HEK293T (cell line): ENCODE data around the gene DRAM1.

Experiments
- ARNT ChIP-seq: fragments of 450-650 bp; IDR thresholded peaks from 2 replicates; pipeline ENCODE4 v1.6.1; 2017; ENCODE audit warnings: mild to moderate bottlenecking
- BHLHE40 ChIP-seq: fragments of 450-650 bp; IDR thresholded peaks from 2 replicates; pipeline ENCODE4 v1.6.1; 2016; ENCODE audit warnings: mild to moderate bottlenecking, moderate library complexity, borderline replicate concordance
- FOXM1 ChIP-seq: fragments of 450-650 bp; IDR thresholded peaks from 2 replicates; pipeline ENCODE4 v1.6.1; 2017; ENCODE audit warnings: mild to moderate bottlenecking, borderline replicate concordance
- HDGF ChIP-seq: fragments of 450-650 bp; IDR thresholded peaks from 2 replicates; pipeline ENCODE4 v1.6.1; 2017; ENCODE audit warnings: antibody characterized with exemption, borderline replicate concordance
- L3MBTL2 ChIP-seq: fragments of 450-650 bp; conservative IDR thresholded peaks from 2 replicates; pipeline ENCODE4 v1.6.1; 2016; ENCODE audit warnings: mild to moderate bottlenecking
- PKNOX1 ChIP-seq: fragments of 450-650 bp; IDR thresholded peaks from 2 replicates; pipeline ENCODE4 v1.6.1; 2016
- SP1 ChIP-seq: fragments of 450-650 bp; IDR thresholded peaks from 2 replicates; pipeline ENCODE4 v1.6.1; 2017
- SUZ12 ChIP-seq: fragments of 450-650 bp; IDR thresholded peaks from 2 replicates; pipeline ENCODE4 v1.6.1; 2016; ENCODE audit warnings: mild to moderate bottlenecking
- TARDBP ChIP-seq: fragments of 450-650 bp; IDR thresholded peaks from 2 replicates; pipeline ENCODE4 v1.6.1; 2016

- TF ChIP-seq SUZ12: no peak
- TF ChIP-seq TARDBP: no peak
- no peak for TF ChIP-seq BHLHE40
- no peak for TF ChIP-seq L3MBTL2
- no peak for TF ChIP-seq HDGF
- no peak for TF ChIP-seq PKNOX1
- TF ChIP-seq SP1: no peak
- TF ChIP-seq FOXM1: no peak
- no peak for TF ChIP-seq ARNT
Observed at GRCh38 chr12:101891462-101891971, 14.1 kb downstream of the DRAM1 start.
